GM23338 (cell line): ENCODE data around the gene C1QBP.

Experiments used
- CREB1 ChIP-seq: fragments of 250-450 bp; sonication (Bioruptor Pico); IDR thresholded peaks from 2 replicates; pipeline ENCODE4 v1.5.0; 2020; ENCODE audit warnings: low read depth, mild to moderate bottlenecking, moderate library complexity
- CTCF ChIP-seq, 2 experiments: fragments of 200-600 bp in 1 of 2; sonication (generic) in 1 of 2; conservative IDR thresholded peaks; 2 replicates each; pipeline versions ENCODE4 v1.5.1 to v1.6.1; 2016 to 2017; ENCODE audit warnings: antibody characterized with exemption in 2 of 2, low read depth in 2 of 2, mild to moderate bottlenecking in 2 of 2, moderate library complexity in 1 of 2
- EZH2 ChIP-seq: fragments of 200-600 bp; sonication (generic); IDR thresholded peaks from one replicate; pipeline ENCODE4 v1.8.0; 2017; ENCODE audit warnings: antibody characterized with exemption, mild to moderate bottlenecking, low read depth; ENCODE audit not compliant: unreplicated experiment
- EZH2phosphoT487 ChIP-seq: fragments of 200-600 bp; sonication (generic); IDR thresholded peaks from one replicate; pipeline ENCODE4 v1.8.1; 2018; ENCODE audit warnings: antibody characterized with exemption; ENCODE audit not compliant: unreplicated experiment
- JUNB ChIP-seq: IDR thresholded peaks from one replicate; pipeline ENCODE4 v1.6.1; 2016; ENCODE audit warnings: antibody characterized with exemption; ENCODE audit not compliant: unreplicated experiment
- POLR2AphosphoS5 ChIP-seq: IDR thresholded peaks from 2 replicates; pipeline ENCODE4 v1.6.1; 2016; ENCODE audit warnings: antibody characterized with exemption, low read depth
- REST ChIP-seq: IDR thresholded peaks from one replicate; pipeline ENCODE4 v1.6.1; 2018; ENCODE audit warnings: antibody characterized with exemption; ENCODE audit not compliant: unreplicated experiment
- ZNF462 ChIP-seq: fragments of 250-450 bp; sonication (Bioruptor Pico); IDR thresholded peaks from 2 replicates; pipeline ENCODE4 v1.5.0; 2020; ENCODE audit warnings: mild to moderate bottlenecking, moderate library complexity

DNA sequence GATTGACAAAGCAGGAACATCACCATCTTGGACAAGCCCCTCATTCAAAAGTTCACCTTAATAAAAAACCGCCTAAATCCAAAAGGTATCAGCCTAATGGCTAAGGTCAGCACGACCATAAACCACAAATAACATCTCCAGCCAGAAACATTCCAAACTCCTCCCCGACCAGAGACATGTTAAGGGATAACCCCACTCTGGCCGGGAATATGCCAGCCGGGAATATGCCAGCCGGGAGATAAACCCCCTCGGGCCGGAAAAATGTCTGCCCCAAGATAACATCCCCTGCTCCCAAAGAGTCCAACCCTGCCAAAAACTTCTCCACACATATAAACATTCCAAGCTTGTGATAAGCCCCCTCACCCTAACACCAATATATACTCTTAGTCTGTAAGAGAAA is 28.5 kb upstream of the C1QBP start:
- TF ChIP-seq EZH2 (no peak), REST (no peak), POLR2AphosphoS5 (no peak), CTCF (conservative IDR thresholded peaks at IDR 0.05; ENCODE audit: low read depth in 2 of 2) (no peak), CREB1 (CRISPR knock-in tag) (no peak), EZH2phosphoT487 (no peak), ZNF462 (CRISPR knock-in tag) (no peak), JUNB (no peak)
